Measurements from ENCODE around the gene TRIM66. TPM values are rescaled to one million over a fixed set of nuclear protein-coding genes. Genes with fewer than 3 reads are reported as not detected.

Gene TRIM66
- total and polyA plus RNA-seq, 2 donors (not counting 1 experiment from before 2014, with no cell fraction given) = 3.9 to 13.7 TPM

DNA sequence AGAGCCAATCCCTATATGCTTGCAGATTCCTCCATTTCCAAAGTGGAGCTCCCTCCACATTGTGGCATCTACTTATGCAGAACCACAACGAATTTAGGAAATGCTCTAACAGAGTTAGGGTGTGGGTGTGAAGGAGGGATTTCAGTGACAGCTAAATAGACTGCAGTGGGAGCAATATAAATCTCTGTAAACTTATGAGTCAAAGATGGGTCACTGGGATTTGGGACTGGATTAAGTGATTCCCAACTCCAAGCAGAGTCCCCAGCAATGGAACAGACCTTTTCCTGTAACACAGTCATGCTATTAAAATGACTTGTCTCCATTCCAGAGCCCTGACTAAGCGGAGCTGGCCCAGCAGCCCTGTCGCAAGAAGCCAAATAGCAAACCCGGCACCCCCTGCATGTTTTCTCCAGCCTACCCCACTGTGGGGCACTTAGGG is 36.8 kb upstream of the TRIM66 start:
- Histone ChIP-seq H4K20me1 (ENCODE audit: control insufficient read depth, extremely low read depth, insufficient read depth, low read length) (no peaks in the 10 kb centered on the region), H3K4me3 (replicated peaks in 1 of 4; ENCODE audit: control extremely low read depth in 1 of 4, insufficient read depth in 1 of 4, low read depth in 3 of 4, low read length in 4 of 4) (peak overlapping the region in 2 of 4 experiments; percentile 3 to 16), H3K9me3 (ENCODE audit: control insufficient read depth, insufficient read depth, low read depth, low read length) (no peaks in the 10 kb centered on the region), H3K36me3 (ENCODE audit: control insufficient read depth, insufficient read depth, low read length) (peaks cover 6% of the 10 kb centered on the region), H2AFZ (ENCODE audit: low read length) (no peak overlapping the region), H3K27me3 (ENCODE audit: control insufficient read depth, insufficient read depth, low read length) (no peaks in the 10 kb centered on the region), H3K4me1 (ENCODE audit: control insufficient read depth, extremely low read depth, insufficient read depth, low read length) (peaks cover 64% of the 10 kb centered on the region), H3K4me2 (ENCODE audit: extremely low read depth, insufficient read depth, low read length) (peak overlapping the region; percentile 73), H3K27ac (ENCODE audit: insufficient read depth, low read length) (peak overlapping the region; percentile 95), H3K9ac (ENCODE audit: insufficient read depth, low read length) (no peak overlapping the region), H3K79me2 (ENCODE audit: control insufficient read depth, insufficient read depth, low read length) (no peaks in the 10 kb centered on the region)
- DNase-seq (ENCODE audit: low read depth in 2 of 2) = peak; percentile 91 to 98
- TF ChIP-seq, protein P1, sequence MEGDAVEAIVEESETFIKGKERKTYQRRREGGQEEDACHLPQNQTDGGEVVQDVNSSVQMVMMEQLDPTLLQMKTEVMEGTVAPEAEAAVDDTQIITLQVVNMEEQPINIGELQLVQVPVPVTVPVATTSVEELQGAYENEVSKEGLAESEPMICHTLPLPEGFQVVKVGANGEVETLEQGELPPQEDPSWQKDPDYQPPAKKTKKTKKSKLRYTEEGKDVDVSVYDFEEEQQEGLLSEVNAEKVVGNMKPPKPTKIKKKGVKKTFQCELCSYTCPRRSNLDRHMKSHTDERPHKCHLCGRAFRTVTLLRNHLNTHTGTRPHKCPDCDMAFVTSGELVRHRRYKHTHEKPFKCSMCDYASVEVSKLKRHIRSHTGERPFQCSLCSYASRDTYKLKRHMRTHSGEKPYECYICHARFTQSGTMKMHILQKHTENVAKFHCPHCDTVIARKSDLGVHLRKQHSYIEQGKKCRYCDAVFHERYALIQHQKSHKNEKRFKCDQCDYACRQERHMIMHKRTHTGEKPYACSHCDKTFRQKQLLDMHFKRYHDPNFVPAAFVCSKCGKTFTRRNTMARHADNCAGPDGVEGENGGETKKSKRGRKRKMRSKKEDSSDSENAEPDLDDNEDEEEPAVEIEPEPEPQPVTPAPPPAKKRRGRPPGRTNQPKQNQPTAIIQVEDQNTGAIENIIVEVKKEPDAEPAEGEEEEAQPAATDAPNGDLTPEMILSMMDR (conservative IDR thresholded peaks at IDR 0.05 in 1 of 2, IDR thresholded peaks at IDR 0.05 in 1 of 2; ENCODE audit: low read depth in 1 of 2, low read length in 2 of 2) = no peak
- no peak for TF ChIP-seq EZH2 (IDR thresholded peaks at IDR 0.05; ENCODE audit: low read length, missing control alignments)

GRCh38 chr11:8717876-8718753 is 35.6 kb upstream of the TRIM66 start:
- H3K36me3 ChIP-seq (ENCODE audit: control insufficient read depth, insufficient read depth, low read length) = peaks cover 8% of the 10 kb centered on the region
- H3K4me2 ChIP-seq (ENCODE audit: extremely low read depth, insufficient read depth, low read length) = peak overlapping the region; percentile 73
- H3K27ac ChIP-seq (ENCODE audit: insufficient read depth, low read length) = peak overlapping the region; percentile 95
- H3K4me3 ChIP-seq (replicated peaks in 1 of 4; ENCODE audit: control extremely low read depth in 1 of 4, insufficient read depth in 1 of 4, low read depth in 3 of 4, low read length in 4 of 4) = peak overlapping the region in 3 of 4 experiments; percentile 20 to 34 (median 21)
- DNase-seq (ENCODE audit: low read depth in 2 of 2) = peak; percentile 94 to 95
- peaks cover 61% of the 10 kb centered on the region for H3K4me1 ChIP-seq (ENCODE audit: control insufficient read depth, extremely low read depth, insufficient read depth, low read length)
- H3K27me3 ChIP-seq (ENCODE audit: control insufficient read depth, insufficient read depth, low read length) = no peaks in the 10 kb centered on the region
- H3K79me2 ChIP-seq (ENCODE audit: control insufficient read depth, insufficient read depth, low read length) = no peaks in the 10 kb centered on the region
- no peaks in the 10 kb centered on the region for H4K20me1 ChIP-seq (ENCODE audit: control insufficient read depth, extremely low read depth, insufficient read depth, low read length)
- no peak overlapping the region for H2AFZ ChIP-seq (ENCODE audit: low read length)
- H3K9me3 ChIP-seq (ENCODE audit: control insufficient read depth, insufficient read depth, low read depth, low read length) = no peaks in the 10 kb centered on the region
- H3K9ac ChIP-seq (ENCODE audit: insufficient read depth, low read length) = peak overlapping the region; percentile 49
- TF ChIP-seq, protein P1 (conservative IDR thresholded peaks at IDR 0.05 in 1 of 2, IDR thresholded peaks at IDR 0.05 in 1 of 2; ENCODE audit: low read depth in 1 of 2, low read length in 2 of 2) = no peak
- no peak for TF ChIP-seq EZH2 (IDR thresholded peaks at IDR 0.05; ENCODE audit: low read length, missing control alignments)

- Histone ChIP-seq H2AFZ (ENCODE audit: low read length) (no peak overlapping the region), H3K9ac (ENCODE audit: insufficient read depth, low read length) (no peak overlapping the region), H4K20me1 (ENCODE audit: control insufficient read depth, extremely low read depth, insufficient read depth, low read length) (no peaks in the 10 kb centered on the region), H3K4me1 (ENCODE audit: control insufficient read depth, extremely low read depth, insufficient read depth, low read length) (peaks cover 56% of the 10 kb centered on the region), H3K9me3 (ENCODE audit: control insufficient read depth, insufficient read depth, low read depth, low read length) (no peaks in the 10 kb centered on the region), H3K79me2 (ENCODE audit: control insufficient read depth, insufficient read depth, low read length) (no peaks in the 10 kb centered on the region), H3K27ac (ENCODE audit: insufficient read depth, low read length) (peak overlapping the region; percentile 74), H3K4me2 (ENCODE audit: extremely low read depth, insufficient read depth, low read length) (peak overlapping the region; percentile 67), H3K36me3 (ENCODE audit: control insufficient read depth, insufficient read depth, low read length) (peaks cover 10% of the 10 kb centered on the region), H3K4me3 (replicated peaks in 1 of 4; ENCODE audit: control extremely low read depth in 1 of 4, insufficient read depth in 1 of 4, low read depth in 3 of 4, low read length in 4 of 4) (peak overlapping the region in 1 of 4 experiments; percentile 11), H3K27me3 (ENCODE audit: control insufficient read depth, insufficient read depth, low read length) (no peaks in the 10 kb centered on the region)
- TF ChIP-seq EZH2 (IDR thresholded peaks at IDR 0.05; ENCODE audit: low read length, missing control alignments) = no peak
- TF ChIP-seq, protein P1 (conservative IDR thresholded peaks at IDR 0.05 in 1 of 2, IDR thresholded peaks at IDR 0.05 in 1 of 2; ENCODE audit: low read depth in 1 of 2, low read length in 2 of 2) = no peak
- no peak for DNase-seq (ENCODE audit: low read depth in 2 of 2)
These were observed 35.0 kb upstream of the TRIM66 start for GRCh38 chr11:8717544-8717875.

Data from fibroblast of lung (primary cell).